Testis (tissue), 3 donors: ENCODE data around the gene ESPNL. TPM values are rescaled to one million over a fixed set of nuclear protein-coding genes. Genes with fewer than 3 reads are reported as not detected.

ENCODE experiments used
- DNase-seq: peaks from one replicate; pipeline ENCODE4 v3.0.0-alpha.2; 2019
- H3K27ac ChIP-seq, 2 donors: fragments of 200-600 bp; sonication (generic); one replicate each; pipeline ENCODE4 v1.5.1; 2019
- H3K27me3 ChIP-seq: fragments of 200-600 bp; sonication (generic); one replicate; pipeline ENCODE4 v1.5.1; 2019
- H3K36me3 ChIP-seq: fragments of 200-600 bp; sonication (generic); one replicate; pipeline ENCODE4 v1.5.1; 2017; ENCODE audit warnings: low read depth; ENCODE audit errors: missing control alignments
- H3K4me1 ChIP-seq: fragments of 200-600 bp; sonication (generic); one replicate; pipeline ENCODE4 v1.5.1; 2019
- H3K4me3 ChIP-seq, 2 donors: fragments of 200-600 bp; sonication (generic); one replicate each; pipeline ENCODE4 v1.5.1; 2017 to 2019
- H3K9me3 ChIP-seq: fragments of 200-600 bp; sonication (generic); one replicate; pipeline ENCODE4 v1.5.1; 2017
- CTCF ChIP-seq, 3 experiments: fragments of 450-650 bp in 2 of 3; fragments of 200-600 bp in 1 of 3; sonication (generic) in 1 of 3; IDR thresholded peaks; one replicate each; pipeline ENCODE4 v1.5.1; 2016 to 2019; ENCODE audit warnings: antibody characterized with exemption in 3 of 3, mild to moderate bottlenecking in 2 of 3, moderate library complexity in 1 of 3
- POLR2A ChIP-seq: fragments of 450-650 bp; IDR thresholded peaks from one replicate; pipeline ENCODE4 v1.6.1; 2017; ENCODE audit warnings: antibody characterized with exemption, mild to moderate bottlenecking, moderate library complexity
- WGBS, 2 donors: methylation state at CpG; one replicate each; pipeline ENCODE4 v1.1.5; 2018; 5-methylcytosine and 5-hydroxymethylcytosine counted together
- intact Hi-C: fragments of 100-400 bp; cut with DNase I; formaldehyde crosslinking; loops from one replicate; pipeline ENCODE4 v1.15.1; 2023; ENCODE audit warnings: low total_unique reads
- polyA plus RNA-seq: library from polyadenylated mRNA; stranded (reverse); fragments of 350-450 nt; fragmentation: Illumina TruSeq; extraction: RNeasy Lipid Tissue Mini Kit (QIAGEN cat#74804); gene quantifications from one replicate; pipeline ENCODE4 v1.2.3, GENCODE V29; 2014; ENCODE audit warnings: low read depth, low replicate concordance; ENCODE audit not compliant: insufficient read depth
- total RNA-seq, 2 donors: library from RNA; depleted of rRNA; stranded (reverse); fragments of >200 nt; gene quantifications; one replicate each; pipeline ENCODE4 v1.2.3, GENCODE V29; 2016

ESPNL gene
- total and polyA plus RNA-seq, 3 donors from 2014 or later: 2.1 to 7.5 (median 2.8) TPM

GRCh38 chr2:238105506-238106338, 5.6 kb downstream of the ESPNL start:
- H3K36me3 ChIP-seq: no peaks in the 10 kb centered on the region
- DNase-seq: no peak
- H3K9me3 ChIP-seq: no peaks in the 10 kb centered on the region
- H3K27me3 ChIP-seq: no peaks in the 10 kb centered on the region
- intact Hi-C loops: no loop called here
- H3K27ac ChIP-seq: no peak overlapping the region
- no peaks in the 10 kb centered on the region for H3K4me1 ChIP-seq
- WGBS, 2 donors: 84 to 90% methylated on average over 14 to 28 of the region's 28 CpGs
- TF ChIP-seq CTCF (IDR thresholded peaks at IDR 0.05) (no peak), POLR2A (no peak)
- H3K4me3 ChIP-seq: no peak overlapping the region

GRCh38 chr2:238106339-238106697, 6.2 kb downstream of the ESPNL start:
- Histone ChIP-seq H3K4me3 (no peak overlapping the region), H3K9me3 (no peaks in the 10 kb centered on the region), H3K4me1 (no peaks in the 10 kb centered on the region), H3K36me3 (no peaks in the 10 kb centered on the region), H3K27me3 (no peaks in the 10 kb centered on the region), H3K27ac (no peak overlapping the region)
- intact Hi-C loops: no loop called here
- TF ChIP-seq POLR2A: no peak
- no peak for TF ChIP-seq CTCF (IDR thresholded peaks at IDR 0.05)
- no peak for DNase-seq
- WGBS, 2 donors: 78 to 88% methylated on average over 13 of the region's 13 CpGs

GRCh38 chr2:238106698-238107524, 6.8 kb downstream of the ESPNL start:
- Histone ChIP-seq H3K27ac (no peak overlapping the region), H3K4me3 (no peak overlapping the region), H3K9me3 (no peaks in the 10 kb centered on the region), H3K36me3 (no peaks in the 10 kb centered on the region), H3K4me1 (no peaks in the 10 kb centered on the region), H3K27me3 (no peaks in the 10 kb centered on the region)
- no peak for TF ChIP-seq CTCF (IDR thresholded peaks at IDR 0.05)
- TF ChIP-seq POLR2A: no peak
- 73 to 87% methylated on average over 16 to 28 of the region's 28 CpGs for WGBS, 2 donors
- DNase-seq: no peak
- intact Hi-C loops: no loop called here

GRCh38 chr2:238107525-238108422, 7.6 kb downstream of the ESPNL start:
- Histone ChIP-seq H3K27me3 (no peaks in the 10 kb centered on the region), H3K4me3 (no peak overlapping the region), H3K36me3 (no peaks in the 10 kb centered on the region), H3K4me1 (no peaks in the 10 kb centered on the region), H3K27ac (no peak overlapping the region), H3K9me3 (no peaks in the 10 kb centered on the region)
- no peak for TF ChIP-seq CTCF (IDR thresholded peaks at IDR 0.05)
- no peak for TF ChIP-seq POLR2A
- WGBS, 2 donors: 90 to 91% methylated on average over 23 to 28 of the region's 28 CpGs
- intact Hi-C loops: no loop called here
- no peak for DNase-seq
